Measurements from ENCODE around the gene TECTB. TPM values are rescaled to one million over a fixed set of nuclear protein-coding genes. Genes with fewer than 3 reads are reported as not detected.

The TECTB gene
- polyA plus RNA-seq, 1 donor = 0.09 TPM

DNA sequence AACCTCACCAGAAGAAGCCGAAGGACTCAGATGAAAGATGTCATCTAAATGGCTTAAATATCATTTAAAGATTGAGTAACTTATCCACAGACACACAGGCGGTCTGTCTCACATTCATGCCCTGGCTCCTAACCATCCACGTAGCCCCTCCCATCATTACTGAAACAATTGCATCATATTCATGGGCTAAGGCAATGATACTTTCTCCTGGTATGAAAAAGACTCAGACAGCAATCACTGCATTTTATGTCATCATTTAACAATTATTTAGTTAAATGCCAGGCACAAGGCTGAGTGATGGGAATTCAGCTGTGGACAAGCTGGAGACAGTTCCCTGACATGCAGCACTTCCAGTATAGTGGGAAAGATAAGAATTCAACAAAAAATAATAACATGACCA lies 11.2 kb upstream of the TECTB start:
- Histone ChIP-seq H3K4me3 (ENCODE audit: low read length) (no peak overlapping the region), H3K36me3 (ENCODE audit: control insufficient read depth, insufficient read depth, low read length) (no peaks in the 10 kb centered on the region), H3K27ac (ENCODE audit: low read length) (no peak overlapping the region), H3K9me3 (ENCODE audit: control insufficient read depth, low read depth, low read length) (no peaks in the 10 kb centered on the region), H3K27me3 (ENCODE audit: control insufficient read depth, insufficient read depth, low read length) (no peaks in the 10 kb centered on the region), H3K4me1 (ENCODE audit: control insufficient read depth, insufficient read depth, low read length) (peaks cover 13% of the 10 kb centered on the region)
- no CpG with 5 or more reads among the region's 3 CpGs for WGBS (ENCODE audit: insufficient coverage, low lambda C conversion rate)
- no peak for DNase-seq

DNA sequence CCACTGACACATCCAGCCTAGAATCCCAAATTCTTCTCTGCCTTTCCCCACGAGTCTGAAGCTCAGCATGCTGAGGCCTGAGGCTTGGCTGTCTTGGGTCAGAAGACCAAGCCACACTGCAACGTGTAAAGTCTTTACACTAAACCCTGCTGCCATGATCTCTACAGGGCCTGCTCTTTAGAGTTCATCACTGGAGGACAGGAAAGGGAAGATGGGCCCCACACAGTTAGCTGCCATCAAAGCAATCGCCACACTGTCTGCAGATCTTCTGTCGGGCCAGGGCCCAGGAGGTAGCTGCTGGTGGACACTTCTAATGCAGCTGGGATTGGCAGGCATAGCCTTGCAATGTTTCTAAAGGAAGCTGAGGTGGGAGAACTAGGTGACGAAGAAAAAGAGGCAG lies 8.4 kb upstream of the TECTB start:
- peak overlapping the region; percentile 57 for H3K27ac ChIP-seq (ENCODE audit: low read length)
- WGBS (ENCODE audit: insufficient coverage, low lambda C conversion rate) = 83% methylated on average over 1 of the region's 5 CpGs
- no peak overlapping the region for H3K4me3 ChIP-seq (ENCODE audit: low read length)
- no peaks in the 10 kb centered on the region for H3K36me3 ChIP-seq (ENCODE audit: control insufficient read depth, insufficient read depth, low read length)
- no peaks in the 10 kb centered on the region for H3K9me3 ChIP-seq (ENCODE audit: control insufficient read depth, low read depth, low read length)
- no peaks in the 10 kb centered on the region for H3K27me3 ChIP-seq (ENCODE audit: control insufficient read depth, insufficient read depth, low read length)
- no peak for DNase-seq
- peaks cover 21% of the 10 kb centered on the region for H3K4me1 ChIP-seq (ENCODE audit: control insufficient read depth, insufficient read depth, low read length)

DNA sequence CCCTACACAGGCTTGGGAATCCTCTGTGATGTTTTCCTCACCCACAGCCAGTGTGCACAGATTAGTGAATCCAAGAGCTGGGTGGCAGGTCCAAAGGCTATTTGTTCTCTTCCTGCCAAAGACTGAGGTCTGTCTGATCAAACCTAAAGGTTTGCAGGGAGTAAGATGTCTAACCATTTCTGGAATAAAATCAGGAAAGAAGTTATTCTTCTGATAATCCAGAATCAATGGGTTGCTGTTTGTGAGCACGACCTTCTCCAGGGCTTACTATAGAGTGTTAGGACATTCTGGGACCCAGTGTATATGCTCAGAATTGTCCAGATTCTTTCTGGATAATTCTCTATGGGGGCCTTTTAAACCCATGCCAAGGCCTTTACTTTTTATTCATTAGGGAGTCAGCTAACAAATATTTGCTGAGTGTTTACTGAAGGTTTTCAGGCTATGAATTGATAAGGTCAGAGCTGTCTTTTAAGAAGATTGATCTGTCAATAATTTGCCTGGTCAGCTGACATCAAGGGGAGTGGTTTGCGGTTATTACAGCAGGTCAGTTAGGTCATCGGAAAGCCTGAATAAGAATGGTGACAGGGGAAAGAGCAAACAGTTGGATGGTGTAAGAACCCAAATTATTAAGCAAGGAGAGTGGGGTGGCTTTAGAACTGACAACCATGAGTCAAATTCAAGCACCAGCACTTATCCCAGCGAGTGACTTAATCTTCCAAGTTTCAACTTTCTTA lies 7.5 kb upstream of the TECTB start:
- peak; percentile 42 to 68 for DNase-seq
- Histone ChIP-seq H3K9me3 (ENCODE audit: control insufficient read depth, low read depth, low read length) (no peaks in the 10 kb centered on the region), H3K36me3 (ENCODE audit: control insufficient read depth, insufficient read depth, low read length) (no peaks in the 10 kb centered on the region), H3K27ac (ENCODE audit: low read length) (peak overlapping the region; percentile 57), H3K4me1 (ENCODE audit: control insufficient read depth, insufficient read depth, low read length) (peaks cover 27% of the 10 kb centered on the region), H3K27me3 (ENCODE audit: control insufficient read depth, insufficient read depth, low read length) (no peaks in the 10 kb centered on the region), H3K4me3 (ENCODE audit: low read length) (no peak overlapping the region)
- WGBS (ENCODE audit: insufficient coverage, low lambda C conversion rate) = 58% methylated on average over 2 of the region's 4 CpGs

DNA sequence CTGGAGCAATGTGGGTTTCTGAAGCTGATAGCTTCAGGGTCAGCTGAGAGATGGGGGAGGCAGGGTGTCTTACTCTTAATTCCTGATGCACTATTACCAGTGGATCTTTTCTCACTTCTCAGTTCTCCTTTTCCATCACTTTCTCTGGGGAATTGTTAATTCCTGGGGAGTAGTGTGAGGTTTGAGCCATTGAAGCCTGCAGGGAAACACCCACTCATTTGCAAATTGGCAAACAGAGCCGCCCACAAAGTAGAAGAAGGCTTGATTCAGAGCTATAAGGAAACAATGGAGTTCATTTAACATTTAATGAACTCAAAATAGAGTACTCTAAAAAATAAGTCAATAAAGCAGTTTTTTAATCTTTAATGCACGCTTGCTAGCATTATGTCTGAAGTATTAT lies 4.3 kb upstream of the TECTB start:
- Histone ChIP-seq H3K4me3 (ENCODE audit: low read length) (no peak overlapping the region), H3K27ac (ENCODE audit: low read length) (no peak overlapping the region), H3K4me1 (ENCODE audit: control insufficient read depth, insufficient read depth, low read length) (peaks cover 28% of the 10 kb centered on the region), H3K36me3 (ENCODE audit: control insufficient read depth, insufficient read depth, low read length) (no peaks in the 10 kb centered on the region), H3K27me3 (ENCODE audit: control insufficient read depth, insufficient read depth, low read length) (no peaks in the 10 kb centered on the region), H3K9me3 (ENCODE audit: control insufficient read depth, low read depth, low read length) (no peaks in the 10 kb centered on the region)
- DNase-seq = no peak
- 67% methylated on average over 1 of the region's 2 CpGs for WGBS (ENCODE audit: insufficient coverage, low lambda C conversion rate)

DNA sequence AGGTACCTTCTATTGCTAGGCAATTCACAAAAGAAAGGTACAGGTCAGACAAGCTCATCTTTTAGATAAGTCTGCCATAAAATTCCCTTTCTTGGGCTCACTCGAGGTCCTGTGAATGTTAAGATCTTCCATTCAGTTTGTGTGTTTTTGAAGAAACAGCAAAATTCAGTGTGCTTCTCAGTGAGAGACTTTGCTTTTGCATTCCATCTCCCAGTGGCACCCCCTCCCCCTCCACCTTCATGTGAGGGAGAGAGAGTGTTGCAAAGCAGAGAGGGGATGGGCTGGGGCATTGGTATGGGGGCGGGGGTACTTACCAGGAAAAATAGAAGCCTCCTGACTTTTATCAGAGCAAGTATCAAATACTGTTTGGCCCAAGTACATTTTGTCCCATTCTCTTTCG lies 3.8 kb upstream of the TECTB start:
- H3K9me3 ChIP-seq (ENCODE audit: control insufficient read depth, low read depth, low read length) = no peaks in the 10 kb centered on the region
- peak overlapping the region; percentile 76 for H3K27ac ChIP-seq (ENCODE audit: low read length)
- H3K4me3 ChIP-seq (ENCODE audit: low read length) = no peak overlapping the region
- 0% methylated on average over 1 of the region's 3 CpGs for WGBS (ENCODE audit: insufficient coverage, low lambda C conversion rate)
- no peaks in the 10 kb centered on the region for H3K36me3 ChIP-seq (ENCODE audit: control insufficient read depth, insufficient read depth, low read length)
- peaks cover 28% of the 10 kb centered on the region for H3K4me1 ChIP-seq (ENCODE audit: control insufficient read depth, insufficient read depth, low read length)
- DNase-seq = no peak
- H3K27me3 ChIP-seq (ENCODE audit: control insufficient read depth, insufficient read depth, low read length) = no peaks in the 10 kb centered on the region

DNA sequence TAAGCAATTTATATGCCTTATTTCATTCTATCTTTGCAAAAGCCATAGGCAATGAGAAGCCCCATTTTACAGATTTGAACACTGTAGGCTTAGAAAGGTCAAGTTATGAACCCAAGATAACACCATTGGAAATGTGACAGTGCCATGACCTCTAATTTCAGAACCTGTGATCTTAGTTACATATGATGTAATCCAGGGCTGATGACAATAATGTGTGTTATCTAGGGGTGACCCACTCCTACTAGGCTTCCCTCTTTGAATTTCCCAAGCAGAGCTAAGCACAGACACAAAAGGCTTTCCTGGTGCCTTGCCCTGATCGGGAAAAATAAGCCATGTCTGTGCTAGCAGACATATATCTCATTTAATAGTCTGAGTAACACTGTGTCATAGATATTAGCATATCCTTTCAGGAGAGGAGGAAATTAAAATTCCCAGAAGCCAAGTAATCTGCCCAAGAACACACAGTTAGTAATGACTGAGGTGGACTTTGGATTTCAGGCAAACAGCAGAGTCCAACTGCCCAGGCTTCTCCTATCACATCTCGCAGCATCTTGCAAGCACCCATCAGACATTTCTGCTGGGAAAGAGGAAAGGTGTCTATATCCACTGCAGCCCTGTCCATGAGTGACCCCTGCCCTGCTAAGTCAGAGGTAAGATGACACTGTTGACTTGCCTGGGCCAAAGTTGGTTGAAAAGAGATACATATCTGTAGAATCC lies 2.8 kb upstream of the TECTB start:
- peak; percentile 85 to 93 for DNase-seq
- no CpG with 5 or more reads among the region's 2 CpGs for WGBS (ENCODE audit: insufficient coverage, low lambda C conversion rate)
- Histone ChIP-seq H3K4me1 (ENCODE audit: control insufficient read depth, insufficient read depth, low read length) (peaks cover 21% of the 10 kb centered on the region), H3K27ac (ENCODE audit: low read length) (peak overlapping the region; percentile 76), H3K36me3 (ENCODE audit: control insufficient read depth, insufficient read depth, low read length) (no peaks in the 10 kb centered on the region), H3K9me3 (ENCODE audit: control insufficient read depth, low read depth, low read length) (no peaks in the 10 kb centered on the region), H3K27me3 (ENCODE audit: control insufficient read depth, insufficient read depth, low read length) (no peaks in the 10 kb centered on the region), H3K4me3 (ENCODE audit: low read length) (no peak overlapping the region)

DNA sequence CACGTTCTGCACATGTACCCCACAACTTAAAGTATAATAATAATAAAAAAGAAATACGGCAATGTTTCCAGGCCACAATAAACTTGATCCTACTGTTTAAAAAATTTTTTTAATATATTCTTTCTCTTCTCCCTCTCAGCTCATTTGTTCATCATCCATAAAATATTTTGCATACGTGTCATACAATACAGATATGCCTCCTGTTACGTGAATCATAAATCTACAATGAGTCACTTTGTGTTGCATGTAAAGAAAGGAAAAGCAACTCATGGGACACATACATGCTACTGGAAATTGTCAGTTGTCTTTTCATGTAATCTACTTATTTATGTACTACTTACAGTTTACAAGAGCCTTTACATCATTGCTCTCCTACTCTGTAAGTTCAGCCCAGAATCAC lies 1.1 kb upstream of the TECTB start:
- Histone ChIP-seq H3K27me3 (ENCODE audit: control insufficient read depth, insufficient read depth, low read length) (no peaks in the 10 kb centered on the region), H3K36me3 (ENCODE audit: control insufficient read depth, insufficient read depth, low read length) (no peaks in the 10 kb centered on the region), H3K4me1 (ENCODE audit: control insufficient read depth, insufficient read depth, low read length) (peaks cover 15% of the 10 kb centered on the region), H3K27ac (ENCODE audit: low read length) (no peak overlapping the region), H3K9me3 (ENCODE audit: control insufficient read depth, low read depth, low read length) (no peaks in the 10 kb centered on the region), H3K4me3 (ENCODE audit: low read length) (no peak overlapping the region)
- 100% methylated on average over 2 of the region's 4 CpGs for WGBS (ENCODE audit: insufficient coverage, low lambda C conversion rate)
- no peak for DNase-seq

DNA sequence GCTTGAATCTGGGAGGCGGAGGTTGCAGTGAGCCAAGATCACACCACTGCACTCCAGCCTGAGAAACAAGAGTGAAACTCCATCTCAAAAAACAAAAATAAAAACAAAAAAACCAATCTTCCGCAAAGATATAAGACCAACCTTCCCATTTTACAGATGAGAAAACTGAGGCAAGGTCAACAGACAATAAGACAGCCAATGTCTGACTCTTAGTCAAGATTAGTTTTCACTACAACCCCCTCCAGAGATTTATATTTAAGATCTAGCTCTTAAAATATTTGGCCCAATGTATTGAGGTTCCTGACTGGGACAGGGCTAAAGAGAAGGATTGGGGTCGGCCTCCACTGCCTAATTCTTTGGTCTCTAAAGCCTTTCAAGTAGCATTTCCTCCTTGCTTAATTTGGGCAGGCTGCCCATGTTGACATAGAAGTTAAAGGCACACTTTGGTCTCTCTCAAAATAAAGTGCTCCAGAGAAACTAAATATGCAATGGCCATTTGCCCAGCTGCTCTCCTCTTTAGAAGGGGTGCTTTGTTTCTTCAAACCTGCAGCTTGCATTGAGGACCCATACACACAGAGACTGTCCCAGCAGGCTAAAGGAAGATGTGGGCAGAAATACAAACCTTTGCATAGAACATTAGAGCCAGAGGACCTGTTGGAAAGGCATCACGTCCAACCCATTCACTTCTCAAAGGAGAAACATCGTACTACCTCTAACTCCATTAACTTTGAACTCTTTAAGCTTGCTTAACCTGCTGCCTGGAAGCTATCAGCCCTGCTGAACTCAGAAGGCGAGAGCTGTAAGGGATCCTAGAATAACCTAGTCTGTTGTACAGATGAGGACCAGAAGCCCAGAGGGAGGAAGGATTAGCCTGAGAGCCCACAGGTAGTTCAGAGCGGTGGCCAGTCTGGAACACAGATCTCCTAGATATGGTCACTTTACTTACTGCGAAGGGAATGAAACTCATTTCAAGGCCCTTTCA lies 3.9 kb downstream of the TECTB start:
- Histone ChIP-seq H3K36me3 (ENCODE audit: control insufficient read depth, insufficient read depth, low read length) (no peaks in the 10 kb centered on the region), H3K27me3 (ENCODE audit: control insufficient read depth, insufficient read depth, low read length) (no peaks in the 10 kb centered on the region), H3K27ac (ENCODE audit: low read length) (no peak overlapping the region), H3K4me3 (ENCODE audit: low read length) (no peak overlapping the region), H3K4me1 (ENCODE audit: control insufficient read depth, insufficient read depth, low read length) (no peaks in the 10 kb centered on the region), H3K9me3 (ENCODE audit: control insufficient read depth, low read depth, low read length) (no peaks in the 10 kb centered on the region)
- DNase-seq = no peak
- WGBS (ENCODE audit: insufficient coverage, low lambda C conversion rate) = no CpG with 5 or more reads among the region's 8 CpGs

DNA sequence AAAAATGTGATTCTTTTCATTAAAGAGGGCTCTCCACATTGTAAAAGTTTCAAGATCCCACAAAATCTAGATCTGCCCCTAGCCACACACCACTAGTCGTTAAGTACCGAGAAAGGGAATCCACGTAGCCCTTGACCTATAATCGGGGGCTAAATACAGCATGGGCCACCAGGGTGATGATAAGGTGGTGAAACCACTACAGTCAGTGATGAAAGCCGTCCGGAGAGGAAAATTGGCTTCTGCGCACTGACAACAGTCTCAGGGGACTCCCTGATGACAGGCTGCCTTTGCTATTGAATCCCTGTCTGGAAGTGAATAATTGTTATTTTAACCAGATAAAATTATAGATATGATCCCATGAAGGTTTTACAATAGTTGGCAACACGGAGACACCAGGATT lies 4.6 kb downstream of the TECTB start:
- H3K4me1 ChIP-seq (ENCODE audit: control insufficient read depth, insufficient read depth, low read length) = no peaks in the 10 kb centered on the region
- H3K36me3 ChIP-seq (ENCODE audit: control insufficient read depth, insufficient read depth, low read length) = no peaks in the 10 kb centered on the region
- DNase-seq = no peak
- H3K4me3 ChIP-seq (ENCODE audit: low read length) = no peak overlapping the region
- WGBS (ENCODE audit: insufficient coverage, low lambda C conversion rate) = no CpG with 5 or more reads among the region's 8 CpGs
- H3K9me3 ChIP-seq (ENCODE audit: control insufficient read depth, low read depth, low read length) = no peaks in the 10 kb centered on the region
- H3K27me3 ChIP-seq (ENCODE audit: control insufficient read depth, insufficient read depth, low read length) = no peaks in the 10 kb centered on the region
- no peak overlapping the region for H3K27ac ChIP-seq (ENCODE audit: low read length)

DNA sequence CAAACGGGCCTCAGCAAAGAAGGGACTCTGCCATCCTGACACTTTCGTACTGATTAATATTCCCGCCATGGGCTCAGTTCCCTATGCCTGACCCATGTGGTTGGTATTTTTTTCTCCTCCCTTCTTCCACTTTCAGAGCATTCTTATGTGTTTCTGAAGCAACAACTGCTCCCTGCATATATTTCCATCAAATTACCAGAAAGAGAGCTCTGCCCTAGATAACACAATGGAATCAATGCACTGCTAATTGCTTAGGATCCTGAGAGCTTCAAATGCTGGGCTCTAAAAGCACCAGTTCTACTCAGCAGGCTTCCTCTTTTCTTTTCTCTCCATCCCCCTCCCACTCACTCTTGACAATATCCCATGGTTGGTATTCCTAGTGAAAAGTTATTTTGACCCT lies 5.3 kb downstream of the TECTB start:
- no peak overlapping the region for H3K27ac ChIP-seq (ENCODE audit: low read length)
- H3K27me3 ChIP-seq (ENCODE audit: control insufficient read depth, insufficient read depth, low read length) = no peaks in the 10 kb centered on the region
- DNase-seq = no peak
- no peaks in the 10 kb centered on the region for H3K36me3 ChIP-seq (ENCODE audit: control insufficient read depth, insufficient read depth, low read length)
- H3K4me3 ChIP-seq (ENCODE audit: low read length) = no peak overlapping the region
- no peaks in the 10 kb centered on the region for H3K4me1 ChIP-seq (ENCODE audit: control insufficient read depth, insufficient read depth, low read length)
- no CpG with 5 or more reads among the region's 3 CpGs for WGBS (ENCODE audit: insufficient coverage, low lambda C conversion rate)
- no peaks in the 10 kb centered on the region for H3K9me3 ChIP-seq (ENCODE audit: control insufficient read depth, low read depth, low read length)

All from large intestine (tissue), 3 donors.